NCI-H82 treated with DMSO at 0.1 percent for 48 hours (cell line): ENCODE results near the gene ADARB2.

Experiments used
- DNase-seq: peaks from one replicate; lab custom pipeline; 2025; ENCODE audit not compliant: unreplicated experiment; lab: John Stamatoyannopoulos, UW

ADARB2 gene

DNA sequence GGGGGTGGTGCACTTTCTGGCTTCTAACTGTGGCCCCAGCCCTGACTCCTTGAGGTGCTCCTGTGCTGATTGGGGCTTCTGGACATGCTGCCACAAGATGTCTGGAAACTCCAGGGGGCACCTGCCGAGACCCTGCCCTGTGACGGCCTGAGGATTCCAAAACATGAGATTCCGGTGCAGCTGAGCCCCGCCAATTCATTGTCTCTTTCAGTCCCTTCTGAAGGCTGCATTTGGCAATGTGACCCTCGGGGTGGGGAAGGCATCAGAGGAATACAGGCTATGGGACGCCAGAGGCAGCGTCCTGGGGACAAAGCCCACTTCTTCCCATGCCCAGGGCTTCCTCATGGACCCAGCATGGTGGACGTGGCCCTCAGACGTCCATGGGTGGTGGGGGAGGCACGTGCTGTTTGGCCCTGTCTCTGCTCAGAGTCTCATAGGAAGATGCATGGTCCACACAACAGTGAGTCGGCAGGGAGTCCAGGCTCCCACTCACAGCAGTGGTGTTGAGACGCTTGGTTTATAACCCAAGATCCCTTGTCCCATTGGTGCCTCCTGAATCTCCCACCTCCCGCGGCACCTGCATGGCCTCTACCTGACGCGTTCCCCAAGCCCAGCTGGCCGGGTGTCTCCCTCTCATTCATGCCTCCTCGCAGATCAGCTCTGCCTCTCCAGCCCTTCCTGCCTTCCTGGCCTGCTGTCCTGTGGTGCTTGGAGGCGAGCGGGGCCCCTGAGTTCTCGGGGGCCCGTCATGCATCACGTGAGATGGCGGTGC lies 551.2 kb downstream of the ADARB2 start:
- no peak for DNase-seq

DNA sequence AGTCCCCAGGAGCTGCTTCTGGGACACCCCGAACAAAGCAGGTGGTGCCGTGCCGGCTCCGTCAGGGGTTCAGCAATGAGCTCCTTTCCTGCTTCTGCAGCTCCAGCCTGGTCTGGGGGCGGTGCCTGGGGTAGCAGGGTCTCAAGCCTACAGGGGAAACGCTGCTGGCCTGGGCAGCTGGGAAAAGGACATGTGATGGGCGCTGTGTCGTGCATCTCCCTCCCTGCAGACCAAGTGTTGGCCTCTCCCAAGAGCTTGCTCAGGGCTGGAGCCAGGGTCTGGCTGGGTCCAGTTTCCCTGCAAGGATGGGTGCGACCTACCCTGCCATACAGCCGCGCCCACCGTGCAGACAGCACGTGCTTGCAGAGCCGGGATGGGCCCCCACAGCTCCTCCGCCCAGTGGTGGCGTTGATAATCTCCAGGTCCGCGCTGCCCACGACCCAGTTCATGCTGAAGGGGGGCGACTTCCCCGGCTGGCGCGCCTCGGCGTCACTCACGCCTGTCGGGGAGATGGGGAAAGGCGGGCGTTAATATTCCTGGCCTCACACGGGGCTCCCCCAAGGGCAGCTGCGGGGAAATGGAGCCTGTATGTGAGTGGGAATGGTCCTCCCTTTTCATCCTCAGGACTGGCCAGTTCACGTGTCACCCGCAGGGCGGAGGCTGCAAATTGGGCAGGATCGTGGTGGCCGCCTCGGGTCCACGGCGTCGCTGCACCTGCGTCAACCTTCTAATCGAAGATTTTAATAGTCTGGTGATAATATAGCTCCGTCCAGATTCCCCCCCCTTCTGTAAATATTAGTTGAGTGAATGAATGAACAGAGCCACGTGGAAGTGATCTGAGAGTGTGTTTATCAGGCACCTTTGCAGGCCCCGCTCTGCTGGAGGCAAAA lies 552.5 kb downstream of the ADARB2 start:
- DNase-seq, result no peak

DNA sequence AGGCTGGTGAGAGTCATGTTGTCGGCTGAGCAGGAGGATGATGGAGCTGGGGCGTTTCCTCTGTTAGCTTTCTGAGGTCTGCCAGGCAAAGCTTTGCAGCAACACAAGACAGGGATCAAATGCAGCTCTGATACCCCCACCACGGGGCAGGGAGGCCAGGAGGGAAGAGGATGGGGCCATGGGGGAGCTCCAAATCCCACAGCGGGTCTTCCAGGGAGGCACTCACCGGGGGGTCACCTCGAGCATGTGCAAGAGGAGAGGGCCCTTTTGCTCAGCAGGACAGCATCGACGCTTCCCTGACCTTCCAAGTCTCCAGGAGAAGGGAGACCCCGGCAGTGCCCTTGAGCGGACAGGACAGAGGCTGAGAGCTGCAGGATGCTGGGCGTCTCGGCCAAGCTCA lies 553.6 kb downstream of the ADARB2 start:
- DNase-seq, result no peak

DNA sequence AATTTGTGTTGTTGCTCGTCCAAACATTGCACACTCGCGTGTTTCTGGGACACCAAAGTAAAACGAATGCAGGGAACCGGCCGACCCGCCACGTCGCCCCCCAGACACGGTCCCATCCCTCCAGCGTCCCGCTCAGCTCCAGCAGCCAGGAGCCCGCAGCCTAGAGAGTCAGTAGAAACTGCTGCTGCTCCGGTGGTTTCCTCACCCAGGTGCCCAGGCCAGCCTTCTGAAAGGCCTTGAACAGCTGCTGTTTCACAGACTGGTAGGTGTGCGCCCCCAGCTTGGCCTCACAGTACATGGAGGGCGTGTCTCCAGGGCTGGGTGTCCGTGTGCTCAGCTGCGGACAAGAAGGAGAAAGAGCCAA lies 554.3 kb downstream of the ADARB2 start:
- DNase-seq, result no peak

DNA sequence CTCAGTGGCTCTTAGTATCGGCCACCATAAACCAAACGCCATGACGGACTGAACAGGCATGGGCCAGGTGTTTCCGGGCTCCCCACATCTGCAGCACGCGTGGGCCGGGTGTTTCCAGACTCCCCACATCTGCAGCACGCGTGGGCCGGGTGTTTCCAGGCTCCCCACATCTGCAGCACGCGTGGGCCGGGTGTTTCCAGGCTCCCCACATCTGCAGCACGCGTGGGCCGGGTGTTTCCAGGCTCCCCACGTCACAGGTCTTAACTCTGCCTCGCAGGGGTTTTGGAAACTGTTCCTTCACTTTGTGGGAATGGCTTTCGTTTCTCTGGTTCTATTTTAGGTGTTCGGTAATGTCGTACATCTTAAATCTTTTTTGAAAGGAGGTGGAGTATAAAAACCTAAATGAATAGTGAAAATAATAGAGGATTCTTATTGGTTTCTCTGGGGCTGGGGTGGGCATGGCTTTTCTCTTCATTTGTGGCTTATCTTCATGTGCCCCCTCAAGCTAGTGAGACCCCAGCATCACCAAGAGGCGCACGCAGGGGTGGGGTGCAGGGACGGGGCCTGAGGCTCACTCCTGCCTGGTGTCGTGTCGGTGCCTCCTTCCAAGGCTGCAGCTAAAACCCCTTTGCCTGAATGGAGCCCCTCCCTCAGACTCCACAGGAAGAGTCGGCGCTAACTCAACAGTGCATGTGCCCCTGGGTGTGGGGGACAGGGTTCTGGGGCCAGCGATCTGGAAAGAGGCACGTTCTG lies 554.9 kb downstream of the ADARB2 start:
- no peak for DNase-seq

DNA sequence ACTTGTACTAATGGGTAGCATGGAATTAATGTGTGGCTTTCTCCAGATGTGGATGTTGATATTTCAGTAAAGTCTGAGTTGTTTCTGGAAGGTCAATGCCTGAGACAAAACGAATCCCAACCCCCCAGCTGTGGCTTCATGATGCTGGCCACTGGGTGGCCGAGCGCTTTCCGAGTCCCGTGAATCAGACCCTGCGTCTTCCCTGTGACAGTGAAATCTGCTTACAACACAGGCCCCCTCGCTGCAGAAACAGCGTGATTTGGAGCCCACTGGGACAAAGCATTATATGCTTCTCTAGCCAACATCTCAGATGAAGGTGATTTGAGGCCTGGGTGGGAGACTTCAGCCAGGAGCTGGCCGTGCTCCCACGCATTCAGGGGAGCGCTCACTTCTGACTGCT lies 556.5 kb downstream of the ADARB2 start:
- DNase-seq, result no peak

DNA sequence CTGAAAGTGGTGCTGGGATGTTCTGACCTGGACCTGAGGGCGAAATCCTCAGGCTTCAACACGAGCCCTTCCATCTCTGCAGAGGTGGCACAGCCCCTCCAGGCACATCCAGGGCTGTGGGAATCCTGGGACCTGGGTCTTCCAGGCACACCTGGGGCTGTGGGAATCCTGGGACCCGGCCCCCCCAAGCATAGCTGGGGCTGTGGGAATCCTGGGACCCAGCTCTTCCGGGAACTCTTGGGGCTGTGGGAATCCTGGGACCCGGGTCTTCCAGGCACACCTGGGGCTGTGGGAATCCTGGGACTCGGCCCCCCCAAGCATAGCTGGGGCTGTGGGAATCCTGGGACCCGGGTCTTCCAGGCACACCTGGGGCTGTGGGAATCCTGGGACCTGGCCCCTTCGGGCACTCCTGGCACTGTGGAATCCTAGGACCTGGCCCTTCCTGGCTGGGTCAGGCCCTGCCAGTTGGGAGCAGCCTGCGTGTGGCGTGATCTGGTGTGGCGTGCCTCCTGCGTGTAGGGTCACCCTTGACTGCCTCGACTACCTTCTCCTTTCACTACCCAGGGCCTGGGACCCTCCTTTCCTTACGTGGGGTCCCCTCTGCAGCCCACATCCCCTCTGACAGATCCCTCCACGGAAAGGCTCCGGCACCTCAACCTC lies 557.1 kb downstream of the ADARB2 start:
- no peak for DNase-seq

DNA sequence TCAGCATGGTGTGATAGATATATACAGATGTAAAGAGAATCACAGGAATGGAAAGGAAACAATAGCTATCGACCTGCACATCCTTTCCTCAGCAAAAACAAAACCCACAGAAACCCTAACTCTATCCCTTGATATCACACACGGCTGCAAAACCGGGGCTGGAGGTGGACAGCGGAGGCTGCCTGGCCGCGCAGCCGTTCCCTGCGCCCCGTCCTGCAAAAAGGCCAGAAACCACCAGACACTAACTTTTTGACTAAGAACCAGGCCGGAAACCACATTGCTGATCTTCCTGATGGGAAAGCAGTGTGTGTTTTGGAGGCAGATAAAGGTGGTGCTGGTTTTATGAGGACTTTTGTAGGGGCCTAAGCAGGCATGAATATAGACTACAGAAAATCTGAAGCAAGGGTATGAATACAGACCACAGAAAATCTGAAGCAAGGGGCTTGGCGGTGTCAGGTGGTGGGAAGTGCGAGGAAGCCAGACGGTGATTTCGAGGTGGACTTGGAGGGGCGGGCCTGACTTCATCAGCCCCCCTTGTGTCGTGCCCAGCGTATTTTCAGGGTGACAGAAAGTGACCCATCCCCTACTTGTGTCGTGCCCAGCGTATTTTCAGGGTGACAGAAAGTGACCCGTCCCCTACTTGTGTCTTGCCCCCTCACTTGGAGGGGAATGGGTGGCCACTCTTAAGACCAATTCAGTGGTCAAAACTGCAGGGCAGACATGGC lies 557.8 kb downstream of the ADARB2 start:
- no peak for DNase-seq

DNA sequence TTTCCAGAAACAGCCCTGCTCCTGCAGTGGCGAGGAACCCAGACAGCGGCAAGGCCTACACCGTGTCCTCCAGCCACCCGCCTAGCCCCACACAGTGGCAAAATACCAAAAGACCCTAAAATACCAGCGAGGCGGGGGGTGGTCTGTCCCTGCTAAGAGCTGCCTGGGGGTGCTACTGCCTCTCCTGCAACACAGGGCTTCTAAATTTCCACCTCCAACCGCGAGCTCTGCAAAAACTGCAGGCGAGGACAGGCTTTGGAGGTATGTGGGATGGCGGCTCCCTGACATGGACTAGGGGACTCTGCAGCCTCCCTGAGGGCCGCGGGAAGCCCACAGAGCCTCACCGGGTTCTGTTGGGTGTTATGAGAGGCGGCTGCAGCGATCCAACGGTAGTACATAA lies 558.8 kb downstream of the ADARB2 start:
- DNase-seq, result no peak

DNA sequence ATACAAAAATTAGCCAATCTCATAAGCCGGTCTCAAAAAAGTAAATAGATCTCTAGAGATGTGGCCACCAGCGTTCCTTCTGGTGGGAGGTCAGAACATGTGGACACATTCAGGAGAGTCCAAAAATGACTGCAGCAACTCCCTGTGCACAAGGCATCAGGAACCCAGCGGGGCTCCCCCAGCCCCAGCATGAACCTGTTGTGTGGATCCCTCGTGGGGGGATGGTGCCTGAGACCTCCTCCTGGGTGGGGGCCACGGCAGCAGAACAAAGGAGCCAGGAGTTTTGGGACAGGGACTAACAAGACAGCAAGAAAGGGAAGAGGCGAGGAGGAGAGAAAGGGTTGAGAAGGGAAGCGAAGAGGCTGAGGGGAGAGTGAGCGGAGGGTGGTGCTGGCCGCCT lies 559.4 kb downstream of the ADARB2 start:
- DNase-seq, result no peak

DNA sequence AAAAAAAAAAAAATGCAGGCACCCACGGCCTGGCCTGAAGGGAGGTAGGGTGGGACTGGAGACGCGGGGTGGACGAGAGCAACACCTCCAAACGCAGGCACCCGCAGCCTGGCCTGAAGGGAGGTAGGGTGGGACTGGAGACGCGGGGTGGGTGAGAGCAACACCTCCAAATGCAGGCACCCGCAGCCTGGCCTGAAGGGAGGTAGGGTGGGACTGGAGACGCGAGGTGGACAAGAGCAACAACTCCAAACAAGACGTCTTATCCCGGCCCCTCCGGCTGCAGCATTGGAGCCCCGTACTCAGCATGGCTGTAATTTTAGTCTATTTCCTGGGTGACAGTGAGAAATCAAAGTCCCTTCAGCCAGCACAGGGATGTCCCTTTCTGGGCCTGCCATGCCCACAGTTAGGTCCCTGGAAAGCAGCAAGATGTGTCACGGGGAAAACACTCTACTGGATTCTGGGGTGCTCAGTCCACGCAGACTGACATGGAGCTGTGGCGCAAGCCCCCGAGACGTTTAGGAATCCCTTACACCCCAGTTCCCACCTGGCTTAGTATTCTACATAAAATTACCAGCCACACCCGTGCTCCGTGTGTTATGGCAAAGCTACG lies 561.3 kb downstream of the ADARB2 start:
- DNase-seq, result no peak

DNA sequence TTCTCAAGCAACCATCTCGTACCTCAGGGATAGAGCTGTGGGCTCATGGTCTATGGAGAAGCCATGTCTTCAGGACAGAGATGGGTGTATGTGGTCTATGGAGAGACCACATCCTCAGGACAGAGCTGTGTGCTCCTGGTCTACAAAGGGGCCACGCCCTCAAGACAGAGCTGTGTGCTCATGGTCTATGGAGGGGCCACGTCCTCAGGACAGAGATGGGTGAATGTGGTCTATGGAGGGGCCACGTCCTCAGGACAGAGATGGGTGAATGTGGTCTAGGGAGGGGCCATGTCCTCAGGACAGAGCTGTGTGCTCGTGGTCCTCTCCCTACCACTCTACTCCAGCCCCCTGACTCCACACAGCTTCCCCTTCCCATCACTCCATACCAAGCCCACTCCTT lies 563.3 kb downstream of the ADARB2 start:
- no peak for DNase-seq

DNA sequence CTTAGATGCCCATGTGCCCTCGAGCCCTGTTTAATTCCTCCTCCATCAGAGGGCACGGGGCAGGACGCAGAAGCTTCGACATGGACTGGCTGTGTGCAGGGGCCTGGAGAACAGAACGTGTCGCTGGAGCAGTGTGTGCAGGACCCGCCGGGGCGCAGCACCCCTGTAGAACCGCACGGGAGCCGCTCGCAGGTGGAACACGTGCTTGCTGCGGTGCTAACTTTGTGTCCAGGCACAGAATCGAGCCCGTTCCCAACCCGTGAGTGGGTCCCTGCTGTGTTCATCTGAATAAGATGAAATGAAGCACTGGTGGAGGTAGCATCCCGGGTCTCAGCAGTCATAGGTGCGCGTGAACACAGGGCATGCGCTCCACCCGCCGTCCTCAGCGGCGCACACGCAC lies 564.2 kb downstream of the ADARB2 start:
- DNase-seq, result no peak

DNA sequence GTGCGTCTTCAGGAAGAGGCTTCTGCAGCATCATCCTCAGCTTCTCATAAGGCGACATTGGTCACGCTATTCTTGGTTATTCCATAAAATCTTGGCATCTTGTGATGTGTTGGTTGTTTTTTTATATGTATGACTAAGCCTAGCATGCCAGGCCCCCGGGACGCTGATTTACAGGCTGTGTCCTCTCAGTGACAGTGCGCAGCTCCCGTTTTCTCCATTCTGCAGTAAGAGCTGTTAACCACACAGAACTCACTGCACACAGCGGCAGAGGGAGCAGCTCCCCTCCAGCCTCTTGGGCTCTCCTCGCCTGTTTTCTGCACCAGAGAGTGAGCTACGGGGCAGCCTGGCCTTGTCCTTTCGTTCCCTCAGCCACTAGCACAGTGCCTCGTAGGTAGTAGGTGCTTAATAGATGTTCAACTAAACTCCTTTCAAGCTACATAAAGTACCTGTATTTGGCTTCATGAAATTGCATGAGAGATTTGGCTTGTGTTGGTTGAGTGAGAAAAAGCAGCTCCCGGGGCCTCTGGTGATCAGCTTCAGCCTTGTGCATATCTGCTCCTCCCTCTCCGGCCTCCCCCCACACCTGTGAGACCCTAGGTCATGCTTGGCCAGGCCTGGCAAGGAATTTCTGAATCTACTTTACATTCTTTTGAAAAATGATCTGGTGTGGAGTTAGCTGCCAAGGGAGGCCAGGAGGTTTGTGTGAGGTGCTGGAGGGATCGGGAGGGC lies 564.9 kb downstream of the ADARB2 start:
- no peak for DNase-seq

DNA sequence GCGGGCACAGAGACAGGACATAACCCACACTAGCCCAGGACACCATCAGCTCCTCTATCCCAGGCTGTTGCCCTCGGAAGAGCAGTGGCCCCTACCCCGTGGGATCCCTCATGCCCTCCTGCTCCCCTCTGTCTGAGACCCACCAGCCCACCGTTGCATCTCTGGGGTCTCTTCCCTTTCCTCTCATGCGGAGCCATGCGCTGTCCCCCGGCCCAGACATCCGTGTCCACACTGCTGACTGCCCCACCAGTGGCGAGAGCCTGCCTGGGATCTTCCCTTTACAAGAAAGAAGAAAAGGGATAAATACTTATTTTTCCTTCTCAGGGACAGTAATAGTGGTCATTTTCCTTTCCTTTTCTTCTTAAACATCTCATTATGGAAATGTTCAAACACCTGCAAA lies 565.7 kb downstream of the ADARB2 start:
- DNase-seq, result no peak

DNA sequence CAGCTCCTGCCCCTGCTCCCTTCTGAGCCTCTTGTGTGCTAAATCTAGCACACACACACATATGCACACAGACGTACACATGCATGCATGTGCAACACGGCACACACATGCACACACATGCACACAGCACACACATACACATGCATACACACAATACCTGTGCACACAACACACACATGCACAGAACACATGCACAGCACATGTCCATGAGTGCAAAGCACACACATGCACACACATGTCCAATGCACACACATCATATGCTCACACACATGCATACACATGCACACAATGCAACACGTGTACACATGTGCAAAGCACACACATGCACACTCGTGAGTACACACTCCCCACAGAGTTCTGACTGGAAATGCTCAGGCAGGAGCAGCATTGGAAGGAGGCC lies 566.1 kb downstream of the ADARB2 start:
- DNase-seq, result no peak

DNA sequence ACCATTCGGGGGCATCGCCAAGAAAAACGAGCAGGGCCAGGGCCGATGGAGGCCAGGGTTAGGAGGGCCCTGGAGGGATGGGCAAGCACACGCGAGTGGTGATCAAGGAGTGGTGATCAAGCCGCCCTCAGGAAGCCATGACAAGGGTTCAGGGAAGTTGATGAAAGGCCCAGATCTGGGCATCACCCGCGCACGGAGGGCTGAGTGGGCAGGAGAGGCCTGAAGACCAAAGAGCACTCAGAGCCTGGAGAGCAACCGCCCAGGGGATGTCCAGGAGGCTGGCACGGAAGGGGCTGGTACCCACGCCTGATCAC lies 566.5 kb downstream of the ADARB2 start:
- DNase-seq, result no peak

DNA sequence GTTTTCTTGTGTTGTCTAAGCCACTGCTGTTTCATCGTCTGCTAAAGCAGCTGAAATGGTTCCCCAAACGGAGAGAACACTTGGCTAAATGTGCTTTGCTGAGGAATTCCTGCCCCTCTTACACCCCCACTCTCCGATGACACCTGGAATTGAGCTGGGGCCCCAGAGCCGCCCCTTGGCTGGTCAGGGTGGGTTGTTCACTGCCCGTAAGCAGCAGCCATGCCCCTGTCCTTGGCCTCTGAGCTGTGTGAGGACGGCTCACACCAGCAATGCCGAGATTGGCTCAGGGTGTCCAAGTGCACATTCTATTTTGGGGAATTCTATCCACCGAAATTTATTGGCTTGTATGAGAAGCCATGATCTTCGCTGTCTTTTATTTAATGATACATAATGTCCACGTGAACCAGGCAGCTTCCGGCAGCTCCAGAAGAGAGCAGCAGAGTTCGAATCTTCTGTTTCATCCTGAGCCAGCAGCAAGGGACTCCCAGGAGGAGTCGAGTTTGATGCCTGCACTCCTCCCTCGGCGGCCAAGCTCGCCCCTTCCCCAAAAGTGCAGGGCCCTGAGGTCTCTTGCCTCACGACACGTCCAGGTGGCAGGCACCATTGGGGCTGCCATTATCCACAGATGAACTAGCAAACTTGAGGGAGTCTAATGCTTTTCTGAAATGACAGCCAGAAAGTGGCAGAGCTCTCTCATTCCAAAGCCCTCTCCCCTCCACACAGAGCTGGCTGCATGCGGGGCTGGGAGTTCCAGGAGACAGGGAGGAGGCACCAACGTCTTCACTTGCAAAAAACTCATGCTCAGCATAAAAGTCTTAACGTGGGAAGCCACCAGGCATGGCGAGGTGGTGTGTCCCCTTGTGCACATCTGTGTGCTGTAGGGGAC lies 567.1 kb downstream of the ADARB2 start:
- no peak for DNase-seq
